Liver (tissue), 9 donors: ENCODE data around the gene IRS4. TPM values are rescaled to one million over a fixed set of nuclear protein-coding genes. Genes with fewer than 3 reads are reported as not detected.

ENCODE experiments used
- DNase-seq: peaks from one replicate; pipeline ENCODE4 v3.0.0-alpha.2; 2017; ENCODE audit warnings: low spot score
- H3K27ac ChIP-seq, 2 donors: one replicate each; pipeline ENCODE4 v1.7.0; 2013; ENCODE audit warnings: inconsistent platforms in 2 of 2, low read length in 2 of 2, control low read depth in 1 of 2, low read depth in 1 of 2, mild to moderate bottlenecking in 1 of 2
- H3K27me3 ChIP-seq, 4 donors: one replicate each; pipeline versions ENCODE4 v1.6.1 to v1.7.0; 2013; ENCODE audit warnings: low read length in 3 of 4, inconsistent platforms in 1 of 4, mild to moderate bottlenecking in 1 of 4, moderate library complexity in 1 of 4; ENCODE audit not compliant: control insufficient read depth in 4 of 4, insufficient read depth in 4 of 4
- H3K36me3 ChIP-seq, 4 donors: one replicate each; pipeline versions ENCODE4 v1.6.1 to v1.7.0; 2013; ENCODE audit warnings: low read length in 3 of 4, mild to moderate bottlenecking in 3 of 4, low read depth in 1 of 4, moderate library complexity in 1 of 4; ENCODE audit not compliant: control insufficient read depth in 4 of 4, insufficient read depth in 3 of 4
- H3K4me1 ChIP-seq, 4 donors: one replicate each; pipeline versions ENCODE4 v1.6.1 to v1.7.0; 2013; ENCODE audit warnings: low read length in 3 of 4, mild to moderate bottlenecking in 3 of 4, moderate library complexity in 1 of 4; ENCODE audit not compliant: control insufficient read depth in 4 of 4, insufficient read depth in 4 of 4
- H3K4me3 ChIP-seq, 3 donors: one replicate each; pipeline versions ENCODE4 v1.6.1 to v1.7.0; 2013; ENCODE audit warnings: low read length in 3 of 3, control low read depth in 1 of 3, low read depth in 1 of 3, mild to moderate bottlenecking in 1 of 3
- H3K9ac ChIP-seq, 2 donors: one replicate each; pipeline ENCODE4 v1.7.0; 2013; ENCODE audit warnings: low read length in 2 of 2, mild to moderate bottlenecking in 2 of 2, moderate library complexity in 2 of 2, control low read depth in 1 of 2, low read depth in 1 of 2
- H3K9me3 ChIP-seq, 4 donors: one replicate each; pipeline versions ENCODE4 v1.6.1 to v1.7.0; 2013; ENCODE audit warnings: low read length in 3 of 4; ENCODE audit not compliant: control insufficient read depth in 4 of 4
- ATF3 ChIP-seq: IDR thresholded peaks from 2 replicates; pipeline ENCODE4 v1.6.1; 2016; ENCODE audit warnings: antibody characterized with exemption
- EGR1 ChIP-seq, 2 donors: IDR thresholded peaks; 2 replicates each; pipeline ENCODE4 v1.6.1; 2016 to 2018; ENCODE audit warnings: antibody characterized with exemption in 2 of 2, low read depth in 2 of 2
- FOXA1 ChIP-seq: IDR thresholded peaks from 2 replicates; pipeline ENCODE4 v1.6.1; 2016; ENCODE audit warnings: antibody characterized with exemption
- FOXA2 ChIP-seq: IDR thresholded peaks from 2 replicates; pipeline ENCODE4 v1.6.1; 2016; ENCODE audit warnings: antibody characterized with exemption
- GABPA ChIP-seq, 2 donors: IDR thresholded peaks in 1 of 2; conservative IDR thresholded peaks in 1 of 2; 2 replicates each; pipeline ENCODE4 v1.6.1; 2016; ENCODE audit warnings: antibody characterized with exemption in 2 of 2, mild to moderate bottlenecking in 1 of 2, moderate library complexity in 1 of 2
- HNF4A ChIP-seq, 2 donors: conservative IDR thresholded peaks; 2 replicates each; pipeline ENCODE4 v1.6.1; 2016; ENCODE audit warnings: antibody characterized with exemption in 2 of 2, mild to moderate bottlenecking in 2 of 2
- HNF4G ChIP-seq: IDR thresholded peaks from 2 replicates; pipeline ENCODE4 v1.6.1; 2016; ENCODE audit warnings: antibody characterized with exemption
- JUND ChIP-seq, 2 donors: IDR thresholded peaks; 2 replicates each; pipeline ENCODE4 v1.6.1; 2016; ENCODE audit warnings: antibody characterized with exemption in 2 of 2
- RAD21 ChIP-seq, 2 donors: IDR thresholded peaks; 2 replicates each; pipeline ENCODE4 v1.6.1; 2016; ENCODE audit warnings: antibody characterized with exemption in 2 of 2, mild to moderate bottlenecking in 2 of 2
- RXRA ChIP-seq, 2 donors: IDR thresholded peaks; 2 replicates each; pipeline ENCODE4 v1.6.1; 2017 to 2018; ENCODE audit warnings: antibody characterized with exemption in 2 of 2, mild to moderate bottlenecking in 1 of 2
- SP1 ChIP-seq: IDR thresholded peaks from 2 replicates; pipeline ENCODE4 v1.6.1; 2018; ENCODE audit warnings: antibody characterized with exemption, mild to moderate bottlenecking
- TAF1 ChIP-seq: conservative IDR thresholded peaks from 2 replicates; pipeline ENCODE4 v1.6.1; 2016; ENCODE audit warnings: antibody characterized with exemption, mild to moderate bottlenecking
- YY1 ChIP-seq: IDR thresholded peaks from 2 replicates; pipeline ENCODE4 v1.6.1; 2016; ENCODE audit warnings: antibody characterized with exemption, mild to moderate bottlenecking
- WGBS: extraction: QIAGEN DNeasy Blood & Tissue Kit; methylation state at CpG from one replicate; pipeline ENCODE4 v1.1.7; 2013; 5-methylcytosine and 5-hydroxymethylcytosine counted together
- polyA plus RNA-seq, 2 donors: library from polyadenylated mRNA; stranded (reverse) in 1 of 2; unstranded in 1 of 2; fragments of 200-250 nt in 1 of 2; fragments of >200 nt in 1 of 2; fragmentation: Nextera tagmentation in 1 of 2; extraction: Ambion mirVana in 1 of 2; gene quantifications; one replicate each; pipeline versions ENCODE4 v1.2.1 to v1.2.3, GENCODE V29; 2013 to 2015
- total RNA-seq, 2 donors: library from RNA; depleted of rRNA; stranded (reverse); fragments of >200 nt; gene quantifications; one replicate each; pipeline ENCODE4 v1.2.3, GENCODE V29; 2014
- TF ChIP-seq, protein P1 (sequence below): IDR thresholded peaks from 2 replicates; pipeline ENCODE4 v1.6.1; 2016; ENCODE audit warnings: antibody characterized with exemption
- TF ChIP-seq, protein P2 (sequence below): IDR thresholded peaks from 2 replicates; pipeline ENCODE4 v1.6.1; 2016; ENCODE audit warnings: antibody characterized with exemption, mild to moderate bottlenecking
- TF ChIP-seq, protein P3 (sequence below): IDR thresholded peaks from 2 replicates; pipeline ENCODE4 v1.6.1; 2016; ENCODE audit warnings: antibody characterized with exemption
- TF ChIP-seq, protein P4 (sequence below): fragments of 150-350 bp; IDR thresholded peaks from 2 replicates; pipeline ENCODE4 v1.5.1; 2017; ENCODE audit warnings: improper control_type of control experiment, low read depth, low read length; ENCODE audit not compliant: missing input control
- donor health status: healthy.
- donor health status: healthy.
- donor health status: healthy.
- donor health status: healthy.
- donor health status: healthy.

The IRS4 gene
- total and polyA plus RNA-seq, 4 donors, result not detected

DNA sequence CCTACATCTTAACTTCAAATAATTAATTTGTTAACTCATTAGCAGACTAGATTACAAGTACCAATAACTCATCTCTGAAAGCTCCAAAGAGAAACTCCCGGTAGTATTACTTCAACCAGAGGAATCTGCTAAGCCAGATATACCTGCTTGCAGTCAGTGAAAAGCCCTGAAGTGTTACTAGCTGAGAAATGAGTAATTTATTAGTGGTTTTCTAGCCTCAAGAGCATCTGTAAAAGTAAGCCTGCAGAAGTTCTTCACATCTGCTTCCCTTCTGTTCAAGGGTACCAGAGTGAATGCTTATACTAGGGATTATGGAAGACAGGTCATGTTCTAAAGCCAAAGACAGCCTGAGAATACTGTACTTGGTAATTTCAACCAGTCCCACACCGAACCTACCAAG, 34.7 kb downstream of the IRS4 start:
- no peak for DNase-seq
- no peak overlapping the region for H3K4me3 ChIP-seq
- TF ChIP-seq RAD21 (IDR thresholded peaks at IDR 0.05) (no peak), FOXA1 (no peak), YY1 (no peak)
- 77% methylated on average over 2 of the region's 2 CpGs for WGBS
- H3K4me1 ChIP-seq, result no peaks in the 10 kb centered on the region
- H3K9me3 ChIP-seq, result no peaks in the 10 kb centered on the region
- H3K27me3 ChIP-seq, result no peaks in the 10 kb centered on the region
- H3K36me3 ChIP-seq, result no peaks in the 10 kb centered on the region
- H3K9ac ChIP-seq, result no peak overlapping the region
- H3K27ac ChIP-seq, result no peak overlapping the region

- WGBS, result 32% methylated on average over 1 of the region's 1 CpG
- DNase-seq, result no peak
Observed at GRCh38 chrX:108699368-108699767, 37.0 kb downstream of the IRS4 start.

GRCh38 chrX:108696690-108697089, 39.7 kb downstream of the IRS4 start:
- Histone ChIP-seq H3K27me3 (no peaks in the 10 kb centered on the region), H3K4me1 (no peaks in the 10 kb centered on the region), H3K9ac (no peak overlapping the region), H3K9me3 (no peaks in the 10 kb centered on the region), H3K36me3 (no peaks in the 10 kb centered on the region), H3K27ac (no peak overlapping the region), H3K4me3 (no peak overlapping the region)
- WGBS, result 88% methylated on average over 3 of the region's 3 CpGs
- DNase-seq, result no peak
- TF ChIP-seq, protein P1, sequence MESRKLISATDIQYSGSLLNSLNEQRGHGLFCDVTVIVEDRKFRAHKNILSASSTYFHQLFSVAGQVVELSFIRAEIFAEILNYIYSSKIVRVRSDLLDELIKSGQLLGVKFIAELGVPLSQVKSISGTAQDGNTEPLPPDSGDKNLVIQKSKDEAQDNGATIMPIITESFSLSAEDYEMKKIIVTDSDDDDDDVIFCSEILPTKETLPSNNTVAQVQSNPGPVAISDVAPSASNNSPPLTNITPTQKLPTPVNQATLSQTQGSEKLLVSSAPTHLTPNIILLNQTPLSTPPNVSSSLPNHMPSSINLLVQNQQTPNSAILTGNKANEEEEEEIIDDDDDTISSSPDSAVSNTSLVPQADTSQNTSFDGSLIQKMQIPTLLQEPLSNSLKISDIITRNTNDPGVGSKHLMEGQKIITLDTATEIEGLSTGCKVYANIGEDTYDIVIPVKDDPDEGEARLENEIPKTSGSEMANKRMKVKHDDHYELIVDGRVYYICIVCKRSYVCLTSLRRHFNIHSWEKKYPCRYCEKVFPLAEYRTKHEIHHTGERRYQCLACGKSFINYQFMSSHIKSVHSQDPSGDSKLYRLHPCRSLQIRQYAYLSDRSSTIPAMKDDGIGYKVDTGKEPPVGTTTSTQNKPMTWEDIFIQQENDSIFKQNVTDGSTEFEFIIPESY, result no peak
- TF ChIP-seq TAF1 (no peak), YY1 (no peak), HNF4G (no peak), RXRA (IDR thresholded peaks at IDR 0.05) (no peak), FOXA2 (no peak), EGR1 (IDR thresholded peaks at IDR 0.05; ENCODE audit: low read depth in 2 of 2) (no peak), ATF3 (no peak), FOXA1 (no peak), SP1 (no peak), GABPA (IDR thresholded peaks at IDR 0.05 in 1 of 2, conservative IDR thresholded peaks at IDR 0.05 in 1 of 2) (no peak), HNF4A (conservative IDR thresholded peaks at IDR 0.05) (no peak)
- TF ChIP-seq, protein P2, sequence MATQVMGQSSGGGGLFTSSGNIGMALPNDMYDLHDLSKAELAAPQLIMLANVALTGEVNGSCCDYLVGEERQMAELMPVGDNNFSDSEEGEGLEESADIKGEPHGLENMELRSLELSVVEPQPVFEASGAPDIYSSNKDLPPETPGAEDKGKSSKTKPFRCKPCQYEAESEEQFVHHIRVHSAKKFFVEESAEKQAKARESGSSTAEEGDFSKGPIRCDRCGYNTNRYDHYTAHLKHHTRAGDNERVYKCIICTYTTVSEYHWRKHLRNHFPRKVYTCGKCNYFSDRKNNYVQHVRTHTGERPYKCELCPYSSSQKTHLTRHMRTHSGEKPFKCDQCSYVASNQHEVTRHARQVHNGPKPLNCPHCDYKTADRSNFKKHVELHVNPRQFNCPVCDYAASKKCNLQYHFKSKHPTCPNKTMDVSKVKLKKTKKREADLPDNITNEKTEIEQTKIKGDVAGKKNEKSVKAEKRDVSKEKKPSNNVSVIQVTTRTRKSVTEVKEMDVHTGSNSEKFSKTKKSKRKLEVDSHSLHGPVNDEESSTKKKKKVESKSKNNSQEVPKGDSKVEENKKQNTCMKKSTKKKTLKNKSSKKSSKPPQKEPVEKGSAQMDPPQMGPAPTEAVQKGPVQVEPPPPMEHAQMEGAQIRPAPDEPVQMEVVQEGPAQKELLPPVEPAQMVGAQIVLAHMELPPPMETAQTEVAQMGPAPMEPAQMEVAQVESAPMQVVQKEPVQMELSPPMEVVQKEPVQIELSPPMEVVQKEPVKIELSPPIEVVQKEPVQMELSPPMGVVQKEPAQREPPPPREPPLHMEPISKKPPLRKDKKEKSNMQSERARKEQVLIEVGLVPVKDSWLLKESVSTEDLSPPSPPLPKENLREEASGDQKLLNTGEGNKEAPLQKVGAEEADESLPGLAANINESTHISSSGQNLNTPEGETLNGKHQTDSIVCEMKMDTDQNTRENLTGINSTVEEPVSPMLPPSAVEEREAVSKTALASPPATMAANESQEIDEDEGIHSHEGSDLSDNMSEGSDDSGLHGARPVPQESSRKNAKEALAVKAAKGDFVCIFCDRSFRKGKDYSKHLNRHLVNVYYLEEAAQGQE, result no peak
- TF ChIP-seq, protein P3, sequence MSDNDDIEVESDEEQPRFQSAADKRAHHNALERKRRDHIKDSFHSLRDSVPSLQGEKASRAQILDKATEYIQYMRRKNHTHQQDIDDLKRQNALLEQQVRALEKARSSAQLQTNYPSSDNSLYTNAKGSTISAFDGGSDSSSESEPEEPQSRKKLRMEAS, result no peak
- TF ChIP-seq, protein P4, sequence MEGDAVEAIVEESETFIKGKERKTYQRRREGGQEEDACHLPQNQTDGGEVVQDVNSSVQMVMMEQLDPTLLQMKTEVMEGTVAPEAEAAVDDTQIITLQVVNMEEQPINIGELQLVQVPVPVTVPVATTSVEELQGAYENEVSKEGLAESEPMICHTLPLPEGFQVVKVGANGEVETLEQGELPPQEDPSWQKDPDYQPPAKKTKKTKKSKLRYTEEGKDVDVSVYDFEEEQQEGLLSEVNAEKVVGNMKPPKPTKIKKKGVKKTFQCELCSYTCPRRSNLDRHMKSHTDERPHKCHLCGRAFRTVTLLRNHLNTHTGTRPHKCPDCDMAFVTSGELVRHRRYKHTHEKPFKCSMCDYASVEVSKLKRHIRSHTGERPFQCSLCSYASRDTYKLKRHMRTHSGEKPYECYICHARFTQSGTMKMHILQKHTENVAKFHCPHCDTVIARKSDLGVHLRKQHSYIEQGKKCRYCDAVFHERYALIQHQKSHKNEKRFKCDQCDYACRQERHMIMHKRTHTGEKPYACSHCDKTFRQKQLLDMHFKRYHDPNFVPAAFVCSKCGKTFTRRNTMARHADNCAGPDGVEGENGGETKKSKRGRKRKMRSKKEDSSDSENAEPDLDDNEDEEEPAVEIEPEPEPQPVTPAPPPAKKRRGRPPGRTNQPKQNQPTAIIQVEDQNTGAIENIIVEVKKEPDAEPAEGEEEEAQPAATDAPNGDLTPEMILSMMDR, result no peak

More at GRCh38 chrX:108699368-108699767, 37.0 kb downstream of the IRS4 start:
- H3K9ac ChIP-seq, result no peak overlapping the region
- no peaks in the 10 kb centered on the region for H3K9me3 ChIP-seq
- no peaks in the 10 kb centered on the region for H3K4me1 ChIP-seq
- H3K27ac ChIP-seq, result no peak overlapping the region
- H3K4me3 ChIP-seq, result no peak overlapping the region
- H3K36me3 ChIP-seq, result no peaks in the 10 kb centered on the region
- no peaks in the 10 kb centered on the region for H3K27me3 ChIP-seq
- TF ChIP-seq, protein P4, result peak; percentile 39
- TF ChIP-seq RAD21 (IDR thresholded peaks at IDR 0.05), result peak; percentile 58 to 78
- no peak for TF ChIP-seq JUND (IDR thresholded peaks at IDR 0.05)
- TF ChIP-seq YY1, result no peak
